Cardiac muscle cell (in vitro differentiated cells and primary cell): ENCODE results near the gene HNF1B. TPM values are rescaled to one million over a fixed set of nuclear protein-coding genes. Genes with fewer than 3 reads are reported as not detected.
"Not testable (repeated sequence)": the region's sequence is repeated elsewhere in the genome, so short reads cannot be mapped to it uniquely, and the experiment has no call there.

ENCODE experiments used
- DNase-seq, 2 donors: peaks; one replicate each; pipeline versions ENCODE4 v3.0.0 to v3.0.0-alpha.2; 2010 to 2017; ENCODE audit warnings: low read depth in 1 of 2, low spot score in 1 of 2
- H3K27ac ChIP-seq: fragments of 200-600 bp; sonication (generic); 2 replicates; pipeline ENCODE4 v1.5.1; 2016
- H3K27me3 ChIP-seq: fragments of 200-600 bp; sonication (generic); 2 replicates; pipeline ENCODE4 v1.6.0; 2016; ENCODE audit warnings: control low read depth
- H3K36me3 ChIP-seq: fragments of 200-600 bp; sonication (generic); 2 replicates; pipeline ENCODE4 v1.5.1; 2016; ENCODE audit warnings: control low read depth
- H3K4me1 ChIP-seq: fragments of 200-600 bp; sonication (generic); 2 replicates; pipeline ENCODE4 v1.8.1; 2017; ENCODE audit warnings: low read depth, mild to moderate bottlenecking, mixed run types
- H3K4me3 ChIP-seq: fragments of 200-600 bp; sonication (generic); 2 replicates; pipeline ENCODE4 v1.5.1; 2016; ENCODE audit warnings: mild to moderate bottlenecking
- H3K9me3 ChIP-seq: fragments of 200-600 bp; sonication (generic); 2 replicates; pipeline ENCODE4 v1.5.1; 2017; ENCODE audit warnings: low read depth, mild to moderate bottlenecking, control low read depth
- CTCF ChIP-seq: IDR thresholded peaks from 2 replicates; pipeline ENCODE4 v1.5.1; 2012; ENCODE audit warnings: low read depth, mild to moderate bottlenecking, low read length
- polyA plus RNA-seq: library from polyadenylated mRNA; unstranded; fragments of >200 nt; fragmentation: Nextera tagmentation; extraction: Ambion mirVana; gene quantifications from 2 replicates; pipeline ENCODE4 v1.2.1, GENCODE V29; 2016
- total RNA-seq: library from RNA; depleted of rRNA; stranded (reverse); fragments of >200 nt; gene quantifications from 2 replicates; pipeline ENCODE4 v1.2.3, GENCODE V29; 2016

HNF1B gene
- total and polyA plus RNA-seq, 2 experiments from 2014 or later: not detected

- no peaks in the 10 kb centered on the region for H3K9me3 ChIP-seq
- H3K27me3 ChIP-seq: no peaks in the 10 kb centered on the region
- DNase-seq: no peak
- H3K4me3 ChIP-seq: no peak overlapping the region
- no peak for TF ChIP-seq CTCF
- no peaks in the 10 kb centered on the region for H3K4me1 ChIP-seq
- H3K27ac ChIP-seq: no peak overlapping the region
- H3K36me3 ChIP-seq: no peaks in the 10 kb centered on the region
Observed at GRCh38 chr17:37693328-37693727, 51.5 kb downstream of the HNF1B start.

- DNase-seq: no peak
Observed at GRCh38 chr17:37691807-37692206, 53.1 kb downstream of the HNF1B start.

GRCh38 chr17:37689317-37689716 is 55.5 kb downstream of the HNF1B start:
- DNase-seq: no peak
- Histone ChIP-seq H3K27me3 (no peaks in the 10 kb centered on the region), H3K4me1 (no peaks in the 10 kb centered on the region)

More at GRCh38 chr17:37691807-37692206, 53.1 kb downstream of the HNF1B start:
- TF ChIP-seq CTCF: no peak
- no peak overlapping the region for H3K4me3 ChIP-seq
- no peak overlapping the region for H3K27ac ChIP-seq
- H3K9me3 ChIP-seq: no peaks in the 10 kb centered on the region
- no peaks in the 10 kb centered on the region for H3K4me1 ChIP-seq
- no peaks in the 10 kb centered on the region for H3K27me3 ChIP-seq
- H3K36me3 ChIP-seq: no peaks in the 10 kb centered on the region

GRCh38 chr17:37683454-37683984 is 61.3 kb downstream of the HNF1B start:
- no peak for DNase-seq
- no peak for TF ChIP-seq CTCF
- H3K27me3 ChIP-seq: no peaks in the 10 kb centered on the region
- no peaks in the 10 kb centered on the region for H3K36me3 ChIP-seq
- no peak overlapping the region for H3K27ac ChIP-seq
- H3K9me3 ChIP-seq: no peaks in the 10 kb centered on the region
- H3K4me1 ChIP-seq: no peaks in the 10 kb centered on the region
- H3K4me3 ChIP-seq: no peak overlapping the region

More at GRCh38 chr17:37689317-37689716, 55.5 kb downstream of the HNF1B start:
- Histone ChIP-seq H3K4me3 (no peak overlapping the region), H3K36me3 (no peaks in the 10 kb centered on the region), H3K9me3 (no peaks in the 10 kb centered on the region), H3K27ac (no peak overlapping the region)
- no peak for TF ChIP-seq CTCF

- TF ChIP-seq CTCF: no peak
- no peak overlapping the region for H3K4me3 ChIP-seq
Observed at GRCh38 chr17:37682007-37682406, 62.9 kb downstream of the HNF1B start.

GRCh38 chr17:37679995-37680394 is 64.9 kb downstream of the HNF1B start:
- H3K27ac ChIP-seq, H3K4me1 ChIP-seq, H3K36me3 ChIP-seq, DNase-seq, H3K9me3 ChIP-seq, H3K27me3 ChIP-seq, H3K4me3 ChIP-seq: not testable (repeated sequence)

More at GRCh38 chr17:37682007-37682406, 62.9 kb downstream of the HNF1B start:
- H3K27ac ChIP-seq: no peak overlapping the region
- H3K36me3 ChIP-seq: no peaks in the 10 kb centered on the region
- H3K9me3 ChIP-seq: no peaks in the 10 kb centered on the region
- no peaks in the 10 kb centered on the region for H3K27me3 ChIP-seq
- DNase-seq: no peak
- no peaks in the 10 kb centered on the region for H3K4me1 ChIP-seq
